Stimulated activated effector memory CD8-positive, alpha-beta T cell treated with anti-CD3 and anti-CD28 coated beads, Interleukin-12 subunit alpha, Interleukin-12 subunit beta, amount 100 ng/mL, for 72 hours (primary cell): ENCODE measurements around the gene RBPJL.
A peak's percentile ranks its signal among the peaks of the same experiment; 100 is the strongest.

Experiments
- ATAC-seq: fragments of 150-1000 bp; cut with Tn5 transposase; 2 replicates; pipeline ENCODE4 v1.10.0; 2021
- DNase-seq, 2 donors: peaks; one replicate each; pipeline ENCODE4 v3.0.0; 2021 to 2022; ENCODE audit warnings: low spot score in 2 of 2
- H3K27ac Mint-ChIP-seq: one replicate; pipeline ENCODE4 v1.8.0; 2022; ENCODE audit warnings: mild to moderate bottlenecking, mixed read lengths
- H3K36me3 Mint-ChIP-seq: one replicate; pipeline ENCODE4 v1.8.0; 2022; ENCODE audit warnings: mild to moderate bottlenecking, mixed read lengths
- H3K4me1 Mint-ChIP-seq: one replicate; pipeline ENCODE4 v1.8.0; 2022; ENCODE audit warnings: mixed read lengths
- H3K4me3 Mint-ChIP-seq: one replicate; pipeline ENCODE4 v1.8.0; 2022; ENCODE audit warnings: mild to moderate bottlenecking, mixed read lengths
- H3K9me3 Mint-ChIP-seq: one replicate; pipeline ENCODE4 v1.8.0; 2022; ENCODE audit warnings: mixed read lengths

The RBPJL gene, protein sequence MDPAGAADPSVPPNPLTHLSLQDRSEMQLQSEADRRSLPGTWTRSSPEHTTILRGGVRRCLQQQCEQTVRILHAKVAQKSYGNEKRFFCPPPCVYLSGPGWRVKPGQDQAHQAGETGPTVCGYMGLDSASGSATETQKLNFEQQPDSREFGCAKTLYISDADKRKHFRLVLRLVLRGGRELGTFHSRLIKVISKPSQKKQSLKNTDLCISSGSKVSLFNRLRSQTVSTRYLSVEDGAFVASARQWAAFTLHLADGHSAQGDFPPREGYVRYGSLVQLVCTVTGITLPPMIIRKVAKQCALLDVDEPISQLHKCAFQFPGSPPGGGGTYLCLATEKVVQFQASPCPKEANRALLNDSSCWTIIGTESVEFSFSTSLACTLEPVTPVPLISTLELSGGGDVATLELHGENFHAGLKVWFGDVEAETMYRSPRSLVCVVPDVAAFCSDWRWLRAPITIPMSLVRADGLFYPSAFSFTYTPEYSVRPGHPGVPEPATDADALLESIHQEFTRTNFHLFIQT

DNA sequence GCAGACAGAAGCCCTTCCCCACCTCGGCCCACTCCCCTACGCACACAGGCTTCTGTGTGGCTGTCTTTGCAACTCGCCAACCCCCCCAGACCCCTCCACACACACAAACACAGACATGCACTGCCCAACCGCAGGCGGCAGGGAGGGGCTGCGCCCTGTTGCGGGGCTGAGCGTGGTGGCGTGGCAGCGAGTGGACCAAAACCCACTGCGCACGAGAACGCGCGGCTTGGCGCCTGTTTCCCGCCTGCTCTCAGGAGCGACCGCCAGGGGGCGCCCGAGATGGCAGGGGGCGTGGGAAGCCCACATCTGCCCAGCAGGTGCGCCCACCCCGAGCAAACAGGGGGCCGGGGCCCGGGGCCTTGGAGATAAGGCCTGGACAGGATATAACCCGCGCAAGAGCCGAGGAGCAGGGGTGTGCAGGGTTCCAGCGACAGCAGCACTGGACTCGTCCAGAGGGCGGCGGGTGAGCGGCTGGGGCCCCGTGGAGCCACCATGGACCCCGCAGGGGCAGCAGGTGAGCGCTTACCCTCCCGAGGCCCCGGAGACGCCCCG is at the start of gene RBPJL:
RBPJL (plus strand) TSS at position 410 of the 552 bp plus-strand sequence; CDS start at position 493, 83 bp downstream.
- Mint-ChIP-seq H3K9me3 (no peaks in the 10 kb centered on the region), H3K36me3 (no peaks in the 10 kb centered on the region), H3K4me1 (peaks cover 27% of the 10 kb centered on the region), H3K4me3 (no peak within 1 kb of the TSS), H3K27ac (no peak within 1 kb of the TSS)
- DNase-seq (peak; percentile 56 to 76), ATAC-seq (no peak)

- Mint-ChIP-seq H3K9me3 (no peaks in the 10 kb centered on the region), H3K27ac (no peak overlapping the region), H3K4me1 (peaks cover 4% of the 10 kb centered on the region), H3K4me3 (no peak overlapping the region), H3K36me3 (no peaks in the 10 kb centered on the region)
- ATAC-seq (no peak), DNase-seq (no peak)
Observed at GRCh38 chr20:45257161-45257560, 49.5 kb upstream of the RBPJL start.

- H3K4me3 Mint-ChIP-seq: no peak overlapping the region
- no peaks in the 10 kb centered on the region for H3K9me3 Mint-ChIP-seq
- no peak overlapping the region for H3K27ac Mint-ChIP-seq
- ATAC-seq (no peak), DNase-seq (no peak)
- H3K36me3 Mint-ChIP-seq: no peaks in the 10 kb centered on the region
- H3K4me1 Mint-ChIP-seq: peaks cover 4% of the 10 kb centered on the region
Observed at GRCh38 chr20:45257711-45258110, 48.9 kb upstream of the RBPJL start.

- DNase-seq (no peak), ATAC-seq (no peak)
- no peak overlapping the region for H3K4me3 Mint-ChIP-seq
- H3K36me3 Mint-ChIP-seq: no peaks in the 10 kb centered on the region
- H3K9me3 Mint-ChIP-seq: no peaks in the 10 kb centered on the region
- peaks cover 4% of the 10 kb centered on the region for H3K4me1 Mint-ChIP-seq
- no peak overlapping the region for H3K27ac Mint-ChIP-seq
Observed at GRCh38 chr20:45258259-45258658, 48.4 kb upstream of the RBPJL start.

DNA sequence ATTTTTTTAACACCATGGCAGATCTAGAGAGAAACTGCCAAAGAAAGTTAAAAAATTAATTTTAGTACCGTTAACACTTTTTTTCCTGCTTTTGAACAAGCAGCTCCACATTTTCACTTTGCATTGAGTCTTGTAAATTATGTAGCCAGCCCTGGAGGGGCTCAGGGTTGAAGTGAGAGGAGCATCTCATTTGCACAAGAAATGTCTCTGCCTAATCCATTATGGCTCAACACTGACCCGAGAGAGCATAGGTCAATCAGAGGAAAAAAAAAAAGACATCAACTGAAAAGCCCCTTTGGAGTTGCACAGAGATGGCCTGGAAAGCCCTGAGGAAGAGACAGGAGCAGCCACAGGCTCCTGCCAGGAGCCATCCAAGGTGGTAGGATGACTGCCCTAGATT is 48.0 kb upstream of the RBPJL start:
- no peaks in the 10 kb centered on the region for H3K36me3 Mint-ChIP-seq
- ATAC-seq (no peak), DNase-seq (no peak)
- H3K9me3 Mint-ChIP-seq: no peaks in the 10 kb centered on the region
- peaks cover 4% of the 10 kb centered on the region for H3K4me1 Mint-ChIP-seq
- H3K27ac Mint-ChIP-seq: no peak overlapping the region
- no peak overlapping the region for H3K4me3 Mint-ChIP-seq

DNA sequence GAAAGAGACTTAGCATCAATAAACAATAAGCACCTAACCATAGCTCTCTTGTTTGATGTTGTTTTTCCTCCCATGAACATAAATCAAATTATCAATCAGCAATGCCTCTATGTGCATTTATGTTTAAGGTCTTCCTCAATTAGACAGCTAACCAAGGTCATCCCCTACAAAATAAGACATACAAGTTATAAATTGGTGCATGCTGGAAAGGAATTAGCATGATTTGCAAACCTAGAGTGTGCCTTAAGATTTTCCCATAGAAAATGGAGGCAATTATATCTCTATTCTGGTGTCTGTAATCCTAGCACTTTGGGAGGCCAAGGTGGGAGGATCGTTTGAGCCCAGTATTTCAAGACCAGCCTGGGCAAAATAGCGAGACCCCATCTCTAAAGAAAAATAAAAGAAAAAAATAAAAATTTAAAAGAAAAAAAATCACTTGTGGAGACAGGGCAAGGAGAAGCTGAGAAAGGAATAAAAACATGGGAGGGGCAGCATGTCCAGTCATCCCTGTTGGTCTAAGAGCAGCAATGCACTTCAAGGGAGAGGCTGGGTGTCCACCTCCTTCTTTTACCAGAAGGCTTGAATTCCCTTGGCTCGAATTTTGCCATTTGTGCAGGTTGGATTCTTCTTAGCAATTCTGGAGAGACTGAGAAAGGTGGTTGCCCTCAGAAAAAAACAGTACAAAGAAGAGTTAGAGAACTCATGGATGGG is 42.9 kb upstream of the RBPJL start:
- ATAC-seq (no peak), DNase-seq (no peak)
- Mint-ChIP-seq H3K9me3 (no peaks in the 10 kb centered on the region), H3K4me1 (no peaks in the 10 kb centered on the region), H3K36me3 (no peaks in the 10 kb centered on the region), H3K27ac (no peak overlapping the region), H3K4me3 (no peak overlapping the region)

- Mint-ChIP-seq H3K4me3 (no peak overlapping the region), H3K4me1 (no peaks in the 10 kb centered on the region), H3K36me3 (no peaks in the 10 kb centered on the region), H3K9me3 (no peaks in the 10 kb centered on the region), H3K27ac (no peak overlapping the region)
- ATAC-seq (no peak), DNase-seq (no peak)
Observed at GRCh38 chr20:45266977-45267376, 39.7 kb upstream of the RBPJL start.

GRCh38 chr20:45268531-45268930 is 38.1 kb upstream of the RBPJL start:
- no peak overlapping the region for H3K27ac Mint-ChIP-seq
- DNase-seq (no peak), ATAC-seq (no peak)
- H3K4me1 Mint-ChIP-seq: no peaks in the 10 kb centered on the region
- H3K9me3 Mint-ChIP-seq: no peaks in the 10 kb centered on the region
- H3K4me3 Mint-ChIP-seq: no peak overlapping the region
- no peaks in the 10 kb centered on the region for H3K36me3 Mint-ChIP-seq

- no peaks in the 10 kb centered on the region for H3K4me1 Mint-ChIP-seq
- no peak overlapping the region for H3K27ac Mint-ChIP-seq
- H3K9me3 Mint-ChIP-seq: no peaks in the 10 kb centered on the region
- DNase-seq (peak in 1 of 2 donors; percentile 10), ATAC-seq (no peak)
- no peaks in the 10 kb centered on the region for H3K36me3 Mint-ChIP-seq
- H3K4me3 Mint-ChIP-seq: no peak overlapping the region
Observed at GRCh38 chr20:45269056-45269455, 37.6 kb upstream of the RBPJL start.

DNA sequence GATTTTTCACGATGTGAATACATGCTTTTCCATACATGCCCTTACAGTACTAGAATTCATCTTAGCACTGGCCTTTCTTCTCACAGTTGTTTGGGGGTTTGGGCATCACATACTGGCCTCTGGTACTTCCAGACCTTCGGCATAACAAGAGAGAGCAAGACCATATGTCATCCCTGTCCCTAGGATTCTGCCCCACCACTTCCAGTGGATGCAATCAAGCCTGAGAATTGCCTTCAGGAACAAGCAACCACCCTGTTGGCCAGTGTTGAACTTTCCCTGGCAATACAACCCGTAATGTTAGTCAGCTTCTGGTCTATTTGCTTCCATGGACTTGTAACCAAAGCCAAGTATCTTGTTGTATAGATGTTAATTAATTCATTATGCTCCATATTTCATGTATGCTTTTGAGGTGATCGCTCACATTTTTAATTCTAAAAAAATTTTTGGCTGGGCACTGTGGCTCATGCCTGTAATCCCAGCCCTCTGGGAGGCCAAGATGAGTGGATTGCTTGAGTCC is 36.8 kb upstream of the RBPJL start:
- Mint-ChIP-seq H3K4me3 (no peak overlapping the region), H3K27ac (no peak overlapping the region), H3K36me3 (no peaks in the 10 kb centered on the region)

GRCh38 chr20:45275338-45275737 is 31.3 kb upstream of the RBPJL start:
- DNase-seq (no peak), ATAC-seq (no peak)
- Mint-ChIP-seq H3K4me1 (no peaks in the 10 kb centered on the region), H3K9me3 (no peaks in the 10 kb centered on the region), H3K4me3 (no peak overlapping the region), H3K27ac (no peak overlapping the region), H3K36me3 (no peaks in the 10 kb centered on the region)

More for the DNA sequence above, 36.8 kb upstream of the RBPJL start:
- DNase-seq: peak in 1 of 2 donors; percentile 38
- no peak for ATAC-seq
- no peaks in the 10 kb centered on the region for H3K4me1 Mint-ChIP-seq
- no peaks in the 10 kb centered on the region for H3K9me3 Mint-ChIP-seq

DNA sequence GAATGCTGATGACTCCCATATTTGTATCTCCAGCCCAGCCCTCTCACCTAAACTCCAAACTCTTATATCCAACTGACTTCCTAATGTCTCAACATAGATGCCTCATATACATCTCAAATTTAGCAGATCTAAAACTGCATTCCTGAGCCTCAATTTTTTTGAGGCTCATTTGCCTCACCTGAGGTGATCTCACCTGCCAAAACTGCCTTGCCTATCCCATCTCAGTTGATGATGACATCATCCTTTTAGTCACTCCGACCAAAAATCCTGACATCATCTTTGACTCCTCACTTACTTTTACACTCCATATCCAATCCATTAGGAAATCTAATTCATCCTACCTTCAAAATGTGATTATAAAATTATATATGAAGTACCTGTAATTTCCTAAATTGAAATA is 26.6 kb upstream of the RBPJL start:
- ATAC-seq (no peak), DNase-seq (no peak)
- H3K4me3 Mint-ChIP-seq: no peak overlapping the region
- H3K27ac Mint-ChIP-seq: no peak overlapping the region
- no peaks in the 10 kb centered on the region for H3K9me3 Mint-ChIP-seq
- no peaks in the 10 kb centered on the region for H3K4me1 Mint-ChIP-seq
- H3K36me3 Mint-ChIP-seq: no peaks in the 10 kb centered on the region

GRCh38 chr20:45282700-45283550 is 23.7 kb upstream of the RBPJL start:
- Mint-ChIP-seq H3K27ac (no peak overlapping the region), H3K36me3 (no peaks in the 10 kb centered on the region), H3K4me3 (no peak overlapping the region), H3K9me3 (no peaks in the 10 kb centered on the region), H3K4me1 (no peaks in the 10 kb centered on the region)
- ATAC-seq: no peak
- no peak for DNase-seq

- DNase-seq (no peak), ATAC-seq (peak; percentile 44)
- Mint-ChIP-seq H3K4me1 (no peaks in the 10 kb centered on the region), H3K9me3 (no peaks in the 10 kb centered on the region), H3K4me3 (no peak overlapping the region), H3K36me3 (no peaks in the 10 kb centered on the region), H3K27ac (no peak overlapping the region)
Observed at GRCh38 chr20:45283551-45284057, 23.0 kb upstream of the RBPJL start.
